Stimulated activated CD4-positive, alpha-beta T cell treated with anti-CD3 and anti-CD28 coated beads, TNF-alpha, amount 100 ng/mL, for 4 hours (primary cell): ENCODE measurements around the gene NPFFR1.

Experiments
- DNase-seq, 3 experiments: peaks; one replicate each; pipeline ENCODE4 v3.0.0-alpha.2; 2020; ENCODE audit warnings: low read depth in 3 of 3

The NPFFR1 gene, protein sequence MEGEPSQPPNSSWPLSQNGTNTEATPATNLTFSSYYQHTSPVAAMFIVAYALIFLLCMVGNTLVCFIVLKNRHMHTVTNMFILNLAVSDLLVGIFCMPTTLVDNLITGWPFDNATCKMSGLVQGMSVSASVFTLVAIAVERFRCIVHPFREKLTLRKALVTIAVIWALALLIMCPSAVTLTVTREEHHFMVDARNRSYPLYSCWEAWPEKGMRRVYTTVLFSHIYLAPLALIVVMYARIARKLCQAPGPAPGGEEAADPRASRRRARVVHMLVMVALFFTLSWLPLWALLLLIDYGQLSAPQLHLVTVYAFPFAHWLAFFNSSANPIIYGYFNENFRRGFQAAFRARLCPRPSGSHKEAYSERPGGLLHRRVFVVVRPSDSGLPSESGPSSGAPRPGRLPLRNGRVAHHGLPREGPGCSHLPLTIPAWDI

DNA sequence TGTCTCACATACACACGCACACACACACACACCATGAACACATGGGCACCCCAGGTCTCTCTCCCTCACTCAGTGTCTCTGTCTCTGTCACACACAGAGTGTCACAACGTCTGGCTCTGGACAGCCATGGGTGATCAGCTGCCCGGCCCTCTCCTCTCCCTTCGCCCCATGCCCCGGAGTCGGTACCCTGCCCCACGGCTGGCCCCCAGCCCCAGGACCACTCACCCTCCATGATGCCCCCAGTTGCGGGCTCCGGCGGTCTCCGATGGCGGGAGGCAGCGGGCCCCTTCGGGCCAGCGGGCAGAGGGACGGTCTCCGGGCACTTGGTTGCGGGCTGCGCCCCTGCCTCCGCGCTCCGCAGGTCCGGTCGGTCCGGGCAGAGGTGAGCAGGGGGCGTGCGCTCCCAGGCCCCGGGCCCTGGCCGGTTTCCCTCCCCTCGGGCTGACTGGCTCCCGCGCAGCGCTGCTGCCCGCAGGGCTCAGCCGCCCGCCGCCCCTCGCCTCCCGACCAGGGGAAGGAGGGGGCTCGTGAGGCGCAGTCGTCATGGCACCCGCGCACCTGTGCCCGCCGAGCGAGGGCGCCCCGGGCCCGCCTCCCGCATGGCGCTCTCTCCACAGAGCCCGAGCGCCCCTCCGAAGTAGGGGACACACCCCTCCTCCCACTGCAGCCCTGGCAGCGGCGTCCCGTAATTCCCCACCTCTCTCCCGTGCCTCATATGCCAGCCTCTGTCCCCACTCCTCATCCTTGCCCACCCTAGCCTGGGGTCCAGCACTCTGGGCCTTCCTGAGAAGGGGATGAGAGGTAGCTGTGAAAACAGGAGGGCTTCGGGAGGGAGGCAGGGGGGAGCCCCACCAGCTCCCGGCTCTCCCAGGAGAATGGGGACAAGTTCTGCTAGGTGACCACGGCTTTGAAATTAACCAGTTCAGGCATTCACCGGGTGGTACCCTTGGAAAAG lies at the start of gene NPFFR1:
TSS of gene NPFFR1 (minus strand) at position 560 of the 955 bp plus-strand sequence. CDS start at position 232, 328 bp downstream.
- DNase-seq = no peak

DNA sequence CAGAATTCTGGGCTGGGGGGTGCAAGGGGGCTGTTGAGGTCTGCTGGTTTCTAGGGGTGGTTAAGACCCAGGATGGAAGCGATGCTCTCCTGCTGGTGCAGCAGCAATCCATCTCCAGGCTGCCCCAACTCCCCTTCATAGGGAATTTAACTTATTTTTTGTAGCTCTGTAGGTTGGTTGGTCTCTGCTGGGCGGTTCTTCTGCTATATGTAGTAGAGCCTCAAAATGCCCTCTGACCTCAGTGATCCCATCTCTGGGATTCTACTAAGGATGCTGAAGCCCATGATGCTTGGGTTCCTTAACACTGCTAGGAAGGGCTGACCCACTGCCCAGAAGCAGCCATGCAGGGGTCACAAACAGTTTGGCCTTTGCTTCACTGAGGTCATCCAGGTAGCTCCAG lies 49.5 kb upstream of the NPFFR1 start:
- DNase-seq = no peak

DNA sequence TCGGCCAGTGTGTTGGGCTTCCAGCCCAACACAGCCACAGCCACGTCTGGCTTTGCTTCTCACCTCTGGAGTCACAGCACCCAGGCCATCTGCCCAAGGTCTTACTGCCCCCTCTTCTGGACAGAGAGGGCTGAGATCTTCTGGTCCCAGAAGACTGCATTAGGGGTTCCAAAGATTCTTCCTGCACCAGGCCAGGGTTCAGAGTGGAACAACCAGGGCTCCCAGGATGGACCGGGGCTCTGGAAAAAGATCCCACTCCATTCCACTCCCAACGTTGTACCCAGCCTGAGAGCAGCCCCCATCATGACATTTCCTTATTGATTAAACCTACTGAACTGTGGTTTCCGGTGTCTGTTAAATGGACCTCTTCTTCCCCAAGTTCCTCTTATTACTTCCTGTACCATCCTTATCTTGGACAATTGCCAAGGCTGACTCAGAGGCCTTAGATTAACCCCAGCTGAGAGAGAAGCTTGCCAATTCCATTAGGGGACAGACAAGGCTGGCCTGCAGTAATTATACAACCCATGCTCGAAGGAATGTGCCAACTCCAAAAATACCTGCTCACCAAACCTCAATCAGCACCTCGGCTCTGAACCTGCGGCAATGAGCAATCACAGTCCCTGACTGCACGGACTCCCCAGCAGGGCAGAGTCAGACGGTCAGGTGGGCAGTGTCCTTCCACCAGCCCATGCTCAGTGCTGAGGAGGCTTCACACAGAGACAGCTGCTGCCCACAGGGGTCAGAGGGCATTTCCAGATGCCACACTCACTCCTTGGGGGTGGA lies 47.9 kb upstream of the NPFFR1 start:
- DNase-seq = no peak

DNA sequence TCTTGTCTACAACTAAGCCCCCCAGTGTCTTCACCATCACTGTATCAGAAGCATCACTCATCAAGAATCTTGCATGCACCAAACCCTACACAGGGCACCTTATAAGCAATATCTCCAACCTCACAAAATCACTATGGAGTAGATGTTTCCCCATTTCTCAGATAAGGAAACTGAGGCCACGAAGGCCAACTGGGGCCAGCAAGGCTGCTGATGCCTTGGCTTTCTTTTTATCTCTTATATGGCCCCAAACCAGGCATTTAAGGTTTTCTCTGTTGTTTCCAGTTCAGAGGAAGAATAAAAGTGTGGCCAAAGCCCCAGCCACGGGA lies 47.3 kb upstream of the NPFFR1 start:
- no peak for DNase-seq

DNA sequence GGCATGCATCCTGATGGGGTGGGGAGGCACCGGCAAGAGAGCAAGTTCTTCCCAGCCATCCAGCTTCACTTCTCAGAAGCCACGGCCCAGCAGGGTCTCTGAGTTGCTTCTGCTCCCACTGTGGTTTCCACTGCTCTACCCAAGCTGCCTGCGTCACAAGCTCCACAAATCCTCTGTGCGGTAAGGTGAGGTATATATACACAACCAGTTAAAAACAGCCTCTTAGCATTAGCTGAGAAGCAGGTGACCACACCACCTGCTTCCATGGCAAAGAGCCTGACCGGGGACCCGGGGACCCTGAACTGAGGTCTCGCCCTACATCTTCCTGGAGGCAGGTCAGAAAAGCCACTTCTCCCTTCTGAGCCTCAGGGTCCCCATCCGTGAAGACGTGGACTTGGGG lies 46.9 kb upstream of the NPFFR1 start:
- DNase-seq = no peak

DNA sequence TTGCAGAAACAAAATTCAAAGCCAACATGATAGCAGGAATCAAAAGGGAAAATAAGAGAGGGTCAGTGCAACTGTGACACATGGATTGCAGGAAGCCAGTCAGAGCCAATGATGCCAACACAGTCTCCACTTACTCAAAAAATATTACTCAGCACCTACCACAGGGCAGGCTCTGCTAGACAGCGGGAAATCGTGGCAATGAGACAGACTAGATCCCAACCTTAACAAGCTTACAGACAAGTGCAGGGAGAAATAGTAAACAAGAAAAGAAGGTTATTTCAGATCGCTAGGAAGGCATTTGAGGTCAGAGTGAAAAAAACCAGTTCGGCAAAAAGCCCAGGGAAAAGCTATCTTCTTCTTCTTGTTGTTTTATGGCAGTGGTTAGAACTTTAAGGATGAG lies 45.2 kb upstream of the NPFFR1 start:
- no peak for DNase-seq

DNA sequence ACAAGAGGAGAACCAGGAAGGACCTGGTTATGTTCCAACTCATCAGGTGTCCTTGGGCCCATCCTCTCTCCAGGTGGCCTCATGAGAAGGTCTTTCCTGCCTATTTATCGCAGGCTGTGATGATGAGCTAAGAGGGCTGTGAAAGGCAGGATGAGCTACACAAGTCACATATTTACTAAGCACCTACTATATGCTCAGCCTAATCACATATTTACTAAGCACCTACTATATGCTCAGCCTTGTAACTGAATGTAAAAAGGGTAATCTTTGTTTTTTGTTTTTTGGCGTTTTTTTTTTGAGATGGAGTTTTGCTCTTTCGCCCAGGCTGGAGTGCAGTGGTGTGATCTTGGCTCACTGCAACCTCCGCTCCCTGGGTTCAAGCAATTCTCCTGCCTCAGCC lies 44.2 kb upstream of the NPFFR1 start:
- DNase-seq = no peak

DNA sequence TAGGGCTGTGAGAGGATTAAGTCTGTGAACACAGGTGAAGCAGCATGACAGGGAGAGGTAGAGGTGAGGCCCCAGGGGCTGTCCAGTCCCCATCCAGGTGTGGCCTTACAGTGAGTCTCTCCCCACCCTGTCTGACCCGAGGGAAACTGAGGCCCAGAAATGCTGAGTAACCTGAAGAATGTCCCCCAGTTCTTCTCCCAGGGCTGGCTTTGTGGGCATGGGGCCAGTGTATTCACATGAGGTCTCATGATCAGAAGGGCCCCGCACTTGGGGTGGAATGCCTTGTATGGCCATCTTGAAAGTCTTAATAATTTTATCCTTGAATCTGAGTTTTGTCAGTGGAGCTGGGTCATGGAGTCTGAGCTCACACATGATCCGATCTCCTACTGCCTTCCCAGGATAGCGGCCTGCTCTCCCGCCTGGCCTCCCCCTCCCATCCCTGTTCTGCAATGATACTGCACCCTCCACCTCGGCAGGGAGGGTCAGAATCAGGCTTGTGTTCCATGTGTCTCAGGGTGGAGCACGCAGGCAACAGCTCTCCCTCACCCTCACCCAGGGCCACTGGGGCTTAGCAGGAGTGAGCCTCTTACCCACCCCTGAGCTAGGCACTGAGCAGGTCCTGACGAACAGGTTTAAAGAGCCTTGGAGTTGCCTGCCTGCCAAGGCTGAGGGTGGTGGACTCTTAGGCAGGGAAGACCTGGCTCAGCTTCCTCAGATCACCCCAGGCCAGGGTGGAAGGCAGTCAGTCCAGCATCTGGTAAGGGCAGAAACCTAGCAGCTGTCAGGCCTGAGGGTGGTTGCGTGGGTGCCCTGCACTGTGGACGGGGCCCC lies 41.4 kb upstream of the NPFFR1 start:
- no peak for DNase-seq

DNA sequence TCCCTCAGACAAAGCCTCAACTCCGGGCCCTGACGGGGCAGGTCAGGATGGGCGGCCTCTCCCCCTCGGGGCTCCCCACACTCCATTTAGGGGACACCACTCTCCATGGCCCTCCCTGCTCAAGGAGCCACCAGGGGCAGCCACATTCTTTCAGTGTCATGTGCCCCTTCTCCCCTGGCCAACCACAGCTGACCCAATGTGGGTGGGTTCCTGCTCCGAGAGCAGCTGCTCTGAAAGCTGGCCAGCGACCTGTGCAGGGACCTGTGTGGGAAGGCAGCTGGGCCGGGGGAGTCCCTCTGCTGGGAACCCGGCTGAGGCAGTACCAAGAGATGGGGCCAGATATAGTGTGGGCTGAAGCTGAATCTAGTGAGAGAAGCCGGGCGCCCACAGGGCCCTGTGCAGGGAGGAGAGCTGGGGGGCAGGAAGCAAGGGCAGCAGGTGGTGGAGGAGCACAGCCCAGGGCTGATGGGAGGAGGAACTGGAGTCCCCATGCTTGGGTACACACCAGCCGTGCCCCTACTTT lies 40.6 kb upstream of the NPFFR1 start:
- DNase-seq = no peak

DNA sequence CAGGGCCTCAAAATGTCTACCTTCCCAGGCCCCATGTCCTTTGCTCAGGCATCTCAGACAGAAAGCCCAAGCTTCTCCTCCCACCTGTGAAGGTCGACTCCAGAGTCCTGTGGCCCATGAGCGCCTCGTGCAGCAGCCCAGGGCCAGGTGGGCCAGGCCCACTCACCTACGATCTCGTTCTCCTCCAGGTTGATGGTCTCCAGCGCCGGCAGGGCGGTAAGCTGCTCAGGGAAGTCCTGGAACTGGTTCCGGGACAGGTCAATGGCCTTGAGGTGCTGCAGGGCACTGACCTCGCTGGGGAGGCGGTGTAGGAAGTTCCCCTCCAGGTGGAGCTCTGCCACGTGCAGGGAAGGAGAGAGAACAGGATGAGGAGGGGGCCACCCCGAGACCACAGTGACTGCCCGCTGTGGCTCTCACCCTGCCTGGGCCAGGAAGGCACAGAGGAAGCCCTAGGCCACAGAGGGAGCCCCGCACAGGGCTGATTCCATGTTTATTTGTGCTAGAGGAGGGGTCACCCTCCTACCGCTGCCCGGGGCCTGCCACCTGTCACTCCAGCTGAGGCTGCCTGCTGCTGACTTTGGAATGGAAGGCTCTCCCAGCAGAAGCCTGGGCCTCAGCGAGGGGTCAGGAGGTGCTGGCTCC lies 40.0 kb upstream of the NPFFR1 start:
- DNase-seq = no peak

DNA sequence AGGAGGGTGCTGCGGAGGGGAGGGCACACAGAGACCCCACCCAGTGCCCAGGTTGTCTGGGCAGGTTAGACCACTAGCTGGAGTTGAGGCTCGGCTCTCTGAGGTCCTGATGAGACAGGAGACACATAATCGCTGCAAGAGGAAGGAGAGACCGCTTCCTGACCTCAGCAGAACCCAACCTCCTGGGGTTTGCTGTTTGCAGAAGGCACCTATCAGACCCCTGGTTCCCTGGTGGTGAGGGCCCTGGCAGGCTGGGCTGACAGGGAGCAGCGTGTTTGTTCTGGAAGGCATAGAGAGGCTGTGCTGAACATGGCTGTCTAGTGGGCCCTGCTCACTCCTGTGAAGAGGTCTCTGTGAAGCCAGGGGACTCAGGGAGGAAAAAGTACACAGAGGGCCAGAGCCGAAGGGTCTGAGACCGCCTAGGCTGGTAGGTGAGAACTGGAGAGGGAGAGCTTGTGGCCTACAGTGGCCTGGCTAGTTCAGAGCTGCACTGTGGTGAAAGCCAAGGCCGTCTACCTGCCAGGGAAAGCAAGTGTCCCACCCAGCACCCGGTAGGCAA lies 39.4 kb upstream of the NPFFR1 start:
- no peak for DNase-seq

DNA sequence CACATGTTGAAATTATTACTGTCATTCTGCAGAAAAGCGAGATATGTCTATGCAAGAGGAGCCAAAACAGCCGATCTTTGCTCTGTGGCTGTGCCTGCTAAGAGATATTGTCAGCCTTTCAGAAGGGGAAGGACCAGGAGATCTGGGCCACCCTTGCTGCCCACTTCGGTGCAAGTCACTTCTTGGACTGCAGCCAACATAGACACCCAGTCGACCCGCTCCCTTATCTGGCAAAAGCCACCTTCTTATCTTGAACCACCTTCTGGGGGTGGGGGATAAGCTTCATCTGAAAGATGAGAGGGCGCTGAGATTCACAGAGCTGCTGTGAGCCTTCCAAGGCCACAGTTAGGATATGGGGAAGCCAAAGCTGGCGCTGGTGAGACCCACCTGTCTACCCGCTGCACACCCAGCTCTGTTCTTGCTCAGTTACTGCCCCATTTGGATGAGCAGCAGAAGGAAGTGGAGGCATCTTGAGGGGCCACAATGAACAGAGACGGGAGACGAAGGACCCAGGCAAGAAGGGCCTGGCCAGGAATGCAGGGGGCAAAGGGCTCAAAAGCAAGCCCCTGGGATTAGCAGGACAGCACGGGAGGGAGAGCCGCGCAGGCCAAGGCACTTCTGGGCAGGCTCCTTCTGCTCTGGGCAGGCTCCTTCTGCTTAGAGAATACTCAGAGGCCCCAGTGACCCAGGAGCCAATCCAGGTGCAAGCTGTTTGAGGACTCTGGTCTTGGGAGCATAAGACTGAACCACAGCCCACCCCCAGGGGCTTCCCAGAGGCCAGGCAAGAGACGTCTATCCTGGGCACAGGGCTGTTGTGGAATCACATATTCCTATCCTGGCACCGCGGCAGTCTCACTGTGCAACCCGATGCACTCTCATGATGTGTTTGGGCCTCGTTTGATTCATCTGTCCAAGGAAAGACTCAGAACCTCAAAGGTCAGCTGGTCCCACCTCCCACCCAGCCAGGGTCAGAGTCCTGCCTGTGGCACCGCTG lies 38.4 kb upstream of the NPFFR1 start:
- no peak for DNase-seq

DNA sequence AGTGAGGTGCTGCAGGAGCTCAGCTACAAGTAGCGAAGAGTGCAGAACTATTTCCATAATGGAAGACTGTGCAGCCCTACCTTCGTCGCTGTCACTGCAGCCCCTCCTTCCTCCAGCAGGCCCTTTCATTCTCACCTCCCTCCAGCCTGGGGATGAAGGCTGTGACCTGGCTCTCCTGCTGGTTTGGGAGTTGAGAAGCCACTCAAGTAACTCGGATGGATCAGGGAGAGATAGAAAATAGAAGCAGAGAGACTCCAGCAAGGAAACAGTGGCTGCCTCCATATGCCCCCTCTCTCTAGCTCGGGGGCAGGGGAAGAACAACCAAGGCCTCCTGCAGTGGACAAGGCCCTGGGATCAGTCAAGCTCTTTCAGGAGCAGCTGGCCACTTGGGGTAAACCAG lies 37.4 kb upstream of the NPFFR1 start:
- DNase-seq = no peak

DNA sequence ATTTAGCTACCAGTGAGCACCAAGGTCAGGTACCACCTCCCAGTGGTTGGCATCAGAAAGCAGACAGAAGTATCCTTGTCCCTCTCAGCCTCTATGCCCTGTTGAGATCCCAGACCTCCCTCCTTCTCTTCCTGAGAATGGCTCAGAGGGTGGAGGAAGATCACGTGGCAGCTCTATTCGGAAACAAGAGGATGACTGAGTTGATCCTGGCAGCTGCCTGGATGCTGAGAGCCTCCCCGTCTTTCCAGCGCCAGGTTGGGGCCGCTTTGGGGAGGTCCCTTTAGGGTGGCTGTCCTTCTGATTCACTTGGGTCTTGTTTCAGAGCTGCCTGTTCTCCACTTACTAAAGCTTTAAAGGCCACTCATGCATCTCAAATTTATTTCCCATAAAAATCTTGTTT lies 36.9 kb upstream of the NPFFR1 start:
- no peak for DNase-seq

DNA sequence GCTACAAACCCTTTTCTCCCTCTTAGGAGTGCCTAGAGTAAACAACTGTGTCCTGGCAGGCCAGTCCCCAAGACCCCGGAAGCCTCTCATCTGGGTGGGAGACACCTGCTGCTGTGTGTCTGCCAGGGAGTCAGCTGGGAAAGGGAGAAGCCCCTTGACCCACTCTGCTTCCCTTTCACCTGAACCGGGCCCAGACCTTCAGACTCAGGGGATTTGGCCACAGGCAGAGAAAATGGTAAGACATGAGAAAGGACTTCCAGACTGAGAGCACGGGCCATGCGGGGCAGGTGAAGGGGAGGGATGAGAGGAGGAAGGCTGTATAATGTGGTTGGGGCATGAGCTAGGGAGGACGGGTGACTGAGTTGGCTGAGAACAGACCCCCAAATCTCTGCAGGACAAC lies 36.0 kb upstream of the NPFFR1 start:
- no peak for DNase-seq

DNA sequence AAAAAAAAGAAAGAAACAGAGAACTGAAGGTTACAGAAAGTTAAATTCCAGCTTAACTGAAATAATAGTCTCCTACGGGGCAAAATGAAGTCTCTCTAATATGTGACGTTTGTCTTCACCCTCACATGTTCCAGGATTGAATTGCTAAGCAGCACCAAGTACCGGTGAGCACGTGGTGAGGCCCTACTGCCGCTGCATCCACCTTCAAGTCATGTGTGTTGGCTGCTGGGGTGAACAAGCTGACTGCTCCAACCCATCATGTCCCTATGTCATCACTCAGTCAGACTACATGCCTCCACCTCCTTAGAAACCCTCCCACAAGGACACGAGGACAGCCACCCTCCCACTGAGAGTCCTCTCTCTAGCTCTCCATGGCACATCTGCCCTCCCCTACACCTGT lies 35.4 kb upstream of the NPFFR1 start:
- no peak for DNase-seq

DNA sequence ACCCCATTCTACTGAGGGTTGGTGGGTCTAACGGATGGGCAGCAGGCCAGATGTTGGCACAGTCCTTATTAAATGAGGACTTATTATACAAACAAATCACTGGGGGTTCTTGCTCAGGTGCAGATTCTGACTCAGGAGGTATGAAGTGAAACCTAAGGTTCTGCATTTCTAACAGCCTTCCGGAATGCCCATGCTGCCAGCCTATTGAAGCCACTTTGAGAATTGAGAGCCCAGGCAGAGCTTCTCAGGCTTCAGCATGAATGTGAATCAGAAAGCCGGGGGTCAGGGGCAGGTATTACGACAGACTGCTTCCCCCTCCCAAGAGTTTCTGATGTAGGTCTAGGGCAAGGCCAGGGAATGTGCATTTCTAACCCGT lies 34.1 kb upstream of the NPFFR1 start:
- no peak for DNase-seq

DNA sequence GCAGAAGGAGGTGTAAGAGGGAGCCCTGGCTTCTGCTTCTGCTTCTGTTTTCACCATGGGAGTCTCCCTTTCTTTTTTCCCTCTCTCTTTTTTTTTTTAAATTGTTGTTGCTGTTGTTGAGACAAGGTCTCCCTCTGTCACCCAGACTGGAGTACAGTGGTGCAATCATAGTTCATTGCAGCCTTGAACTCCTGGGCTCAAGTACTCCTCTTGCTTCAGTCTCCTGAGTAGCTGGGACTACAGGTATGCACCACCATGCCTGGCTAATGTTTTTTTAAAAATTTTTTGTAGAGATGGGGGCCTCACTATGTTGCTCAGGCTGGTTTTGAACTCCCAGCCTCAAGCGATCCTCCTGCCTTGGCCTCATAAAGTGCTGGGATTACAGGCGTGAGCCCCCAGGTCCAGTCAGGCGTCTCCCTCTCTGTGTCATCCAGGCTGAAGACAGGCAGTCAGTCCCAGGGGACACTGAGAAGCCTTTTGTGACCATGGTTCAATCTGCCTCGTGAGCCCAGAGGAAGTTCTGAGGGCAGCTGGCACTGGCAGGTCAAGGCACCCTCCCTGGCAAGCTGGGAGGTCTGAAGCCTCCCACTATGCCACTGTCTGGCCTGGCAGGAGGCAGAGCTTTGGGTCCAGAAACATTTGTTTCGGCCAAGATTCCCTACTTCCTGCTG lies 33.6 kb upstream of the NPFFR1 start:
- no peak for DNase-seq
